ENCODE results near the gene METTL26. TPM values are rescaled to one million over a fixed set of nuclear protein-coding genes. Genes with fewer than 3 reads are reported as not detected.
A peak's percentile ranks its signal among the peaks of the same experiment; 100 is the strongest.

Gene METTL26
- total and polyA plus RNA-seq, 10 of the 15 experiments (the other 5 are each of a cell fraction or from before 2014, with no cell fraction given) = 5.4 to 163 (median 79.3) TPM

GRCh38 chr16:629833-630248, 6.3 kb downstream of the METTL26 start (continued):
- no peak for TF ChIP-seq NFYB (IDR thresholded peaks at IDR 0.05; ENCODE audit: insufficient read depth, low read depth, low read length)

DNA sequence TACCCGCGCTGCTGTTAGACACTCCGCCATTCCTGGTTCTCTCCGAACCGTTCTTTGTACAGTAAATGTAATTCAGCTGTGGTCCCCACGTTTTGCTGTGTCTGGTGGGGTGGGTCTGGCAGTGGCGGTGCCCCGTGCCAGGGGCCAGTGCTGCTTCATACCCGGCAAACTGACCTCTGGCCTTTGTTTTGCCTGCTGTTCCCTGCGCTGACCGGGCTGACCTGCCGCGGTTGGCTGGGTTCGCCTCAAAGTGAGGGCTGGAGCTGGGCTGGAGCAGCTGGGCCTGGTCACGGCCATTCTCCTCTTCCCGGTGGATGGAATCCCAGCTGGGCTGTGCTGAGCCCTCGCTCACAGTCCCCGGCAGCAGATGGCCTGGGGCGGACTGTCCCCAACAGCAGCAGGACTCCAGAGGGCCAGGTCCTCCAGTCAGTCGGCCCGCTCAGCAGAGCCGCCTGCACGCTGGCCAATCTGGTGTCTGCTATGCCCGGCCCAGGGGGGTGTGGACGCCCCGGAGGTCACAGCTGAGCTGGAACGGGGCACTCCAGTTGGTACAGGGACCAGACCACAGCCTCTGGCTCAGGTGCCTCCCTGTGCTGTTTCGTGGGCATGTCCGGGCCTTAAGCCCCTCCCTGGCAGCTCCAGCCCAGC, 6.8 kb downstream of the METTL26 start:
- SMC1A ChIA-PET (ENCODE audit: uncharacterized antibody, unreplicated experiment) = no interaction called here

GRCh38 chr16:628321-629061, 7.6 kb downstream of the METTL26 start:
- Histone ChIP-seq H3K79me2 (ENCODE audit: control insufficient read depth, insufficient read depth, low read length) (no peaks in the 10 kb centered on the region), H3K4me2 (ENCODE audit: control insufficient read depth, insufficient read depth) (no peak overlapping the region), H3K4me3 (no peak overlapping the region), H3K27me3 (replicated peaks in 1 of 2; ENCODE audit: control insufficient read depth in 2 of 2, insufficient read depth in 2 of 2, low read length in 1 of 2) (no peaks in the 10 kb centered on the region), H3K9ac (ENCODE audit: control insufficient read depth, insufficient read depth, low read length) (no peak overlapping the region), H3K36me3 (ENCODE audit: control insufficient read depth in 2 of 2, insufficient read depth in 2 of 2, low read length in 1 of 2) (no peaks in the 10 kb centered on the region; a peak in 1 of 4 replicates), H4K20me1 (ENCODE audit: control insufficient read depth, insufficient read depth) (no peaks in the 10 kb centered on the region; the same call in 1 of the 2 replicates), H3K9me3 (replicated peaks; ENCODE audit: control insufficient read depth, insufficient read depth, low read length) (no peaks in the 10 kb centered on the region), H3K27ac (ENCODE audit: control insufficient read depth, insufficient read depth) (no peak overlapping the region), H3K4me1 (ENCODE audit: control insufficient read depth, insufficient read depth, low read length) (no peaks in the 10 kb centered on the region), H2AFZ (ENCODE audit: control insufficient read depth, low read depth, low read length) (no peak overlapping the region)
- ChIA-PET SMC1A (ENCODE audit: uncharacterized antibody, unreplicated experiment) (no interaction called here), CTCF (no interaction called here), RAD21 (ENCODE audit: unreplicated experiment) (no interaction called here), POLR2A (no interaction called here)
- in situ Hi-C loops (cut with MboI) (no loop called here), intact Hi-C loops (cut with micrococcal nuclease; ENCODE audit: unreplicated experiment) (no loop called here)
- BruUV-seq (replicated peaks) = no TSS peak
- WGBS (ENCODE audit: insufficient coverage, insufficient replicate concordance, low lambda C conversion rate, missing lambda C conversion rate) = 83% methylated on average over 33 of the region's 33 CpGs
- FAIRE-seq (no peak), DNase-seq (ENCODE audit: low read depth, low spot score) (no peak), ATAC-seq (no peak)
- no peak for TF ChIP-seq STAT3 (IDR thresholded peaks at IDR 0.05; ENCODE audit: low read depth, low read length)
- no peak for TF ChIP-seq CREM (IDR thresholded peaks at IDR 0.05; ENCODE audit: low read depth)
- TF ChIP-seq NRF1 (conservative IDR thresholded peaks at IDR 0.05; ENCODE audit: low read depth, low read length) = no peak
- TF ChIP-seq FOXM1 (IDR thresholded peaks at IDR 0.05; ENCODE audit: low read depth, low read length) = no peak
- TF ChIP-seq, protein P1, sequence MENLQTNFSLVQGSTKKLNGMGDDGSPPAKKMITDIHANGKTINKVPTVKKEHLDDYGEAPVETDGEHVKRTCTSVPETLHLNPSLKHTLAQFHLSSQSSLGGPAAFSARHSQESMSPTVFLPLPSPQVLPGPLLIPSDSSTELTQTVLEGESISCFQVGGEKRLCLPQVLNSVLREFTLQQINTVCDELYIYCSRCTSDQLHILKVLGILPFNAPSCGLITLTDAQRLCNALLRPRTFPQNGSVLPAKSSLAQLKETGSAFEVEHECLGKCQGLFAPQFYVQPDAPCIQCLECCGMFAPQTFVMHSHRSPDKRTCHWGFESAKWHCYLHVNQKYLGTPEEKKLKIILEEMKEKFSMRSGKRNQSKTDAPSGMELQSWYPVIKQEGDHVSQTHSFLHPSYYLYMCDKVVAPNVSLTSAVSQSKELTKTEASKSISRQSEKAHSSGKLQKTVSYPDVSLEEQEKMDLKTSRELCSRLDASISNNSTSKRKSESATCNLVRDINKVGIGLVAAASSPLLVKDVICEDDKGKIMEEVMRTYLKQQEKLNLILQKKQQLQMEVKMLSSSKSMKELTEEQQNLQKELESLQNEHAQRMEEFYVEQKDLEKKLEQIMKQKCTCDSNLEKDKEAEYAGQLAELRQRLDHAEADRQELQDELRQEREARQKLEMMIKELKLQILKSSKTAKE (IDR thresholded peaks at IDR 0.05; ENCODE audit: low read depth, poor library complexity, severe bottlenecking) = no peak

More for the DNA sequence above, 6.8 kb downstream of the METTL26 start:
- Histone ChIP-seq H3K27me3 (replicated peaks in 1 of 2; ENCODE audit: control insufficient read depth in 2 of 2, insufficient read depth in 2 of 2, low read length in 1 of 2) (no peaks in the 10 kb centered on the region), H3K4me1 (ENCODE audit: control insufficient read depth, insufficient read depth, low read length) (no peaks in the 10 kb centered on the region; the same call in 1 of the 2 replicates), H3K9me3 (replicated peaks; ENCODE audit: control insufficient read depth, insufficient read depth, low read length) (no peaks in the 10 kb centered on the region), H3K9ac (ENCODE audit: control insufficient read depth, insufficient read depth, low read length) (no peak overlapping the region), H3K36me3 (ENCODE audit: control insufficient read depth in 2 of 2, insufficient read depth in 2 of 2, low read length in 1 of 2) (peaks cover 0 to 4% of the 10 kb centered on the region in 2 experiments; a peak in 2 of 4 replicates), H3K79me2 (ENCODE audit: control insufficient read depth, insufficient read depth, low read length) (no peaks in the 10 kb centered on the region), H2AFZ (ENCODE audit: control insufficient read depth, low read depth, low read length) (no peak overlapping the region), H3K27ac (ENCODE audit: control insufficient read depth, insufficient read depth) (no peak overlapping the region), H4K20me1 (ENCODE audit: control insufficient read depth, insufficient read depth) (no peaks in the 10 kb centered on the region), H3K4me3 (no peak overlapping the region), H3K4me2 (ENCODE audit: control insufficient read depth, insufficient read depth) (no peak overlapping the region)
- ChIA-PET RAD21 (ENCODE audit: unreplicated experiment) (no interaction called here), CTCF (no interaction called here), POLR2A (no interaction called here)
- FAIRE-seq (no peak), ATAC-seq (no peak), DNase-seq (ENCODE audit: low read depth, low spot score) (no peak)
- in situ Hi-C loops (cut with MboI) = no loop called here
- 89% methylated on average over 28 of the region's 29 CpGs for WGBS (ENCODE audit: insufficient coverage, insufficient replicate concordance, low lambda C conversion rate, missing lambda C conversion rate)
- TF ChIP-seq CBFB (IDR thresholded peaks at IDR 0.05; ENCODE audit: low read depth) (no peak), DPF2 (IDR thresholded peaks at IDR 0.05) (no peak), POLR2A (IDR thresholded peaks at IDR 0.05; ENCODE audit: low read depth, low read length) (peak; percentile 41; the same call in 1 of the 2 replicates)
- intact Hi-C loops (cut with micrococcal nuclease; ENCODE audit: unreplicated experiment) = no loop called here
- BruUV-seq (replicated peaks) = no TSS peak

Data from GM12878 (cell line).